ENCODE results near the gene GTF2H4.

GTF2H4 gene

DNA sequence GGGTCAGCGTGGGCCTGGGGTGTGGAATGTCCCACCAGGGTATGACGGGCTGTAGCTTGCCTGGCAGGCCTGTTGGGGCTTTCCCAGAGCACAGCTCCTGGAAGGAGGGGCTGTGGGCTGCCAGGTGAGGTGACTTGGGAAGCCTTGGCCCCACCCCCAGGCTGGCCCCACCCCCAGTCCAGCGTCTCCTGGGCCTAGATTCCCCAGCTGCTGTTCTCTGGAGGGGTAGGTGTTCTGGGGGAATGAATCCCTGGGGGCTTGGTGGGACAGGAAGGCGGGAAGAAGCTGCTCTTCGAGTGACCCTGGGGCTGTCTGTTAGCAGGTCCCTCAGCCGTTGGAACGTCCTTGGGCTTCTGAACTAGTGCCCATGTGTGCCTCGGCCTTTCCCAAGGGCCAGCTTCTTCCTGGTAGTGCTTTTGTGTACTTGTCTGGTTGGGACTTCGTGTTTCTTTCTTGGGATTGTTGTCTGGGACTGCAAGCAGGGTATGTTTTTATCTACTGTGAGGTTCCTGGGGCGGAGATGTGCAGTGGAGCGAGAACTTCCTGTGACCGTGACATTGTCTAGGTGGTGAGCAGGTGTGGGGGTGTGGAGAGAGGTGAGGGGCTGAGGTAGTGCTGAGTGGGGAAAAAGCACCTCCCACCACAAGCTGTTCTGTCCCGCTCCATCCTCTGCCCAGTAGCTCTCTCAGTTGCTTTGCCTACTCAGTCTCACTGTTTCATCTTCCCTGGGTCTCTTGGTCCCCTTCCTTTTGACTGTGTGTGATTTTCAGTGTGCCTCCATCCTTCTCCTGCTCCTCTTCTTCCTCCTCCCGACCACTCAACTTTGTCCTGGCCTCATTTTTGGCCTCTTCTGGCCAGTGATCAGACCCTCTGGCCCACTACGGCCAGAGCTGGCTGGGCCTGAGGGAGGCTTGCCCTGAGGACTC is 25.0 kb upstream of the GTF2H4 start:
- Histone ChIP-seq H2BK5ac (ENCODE audit: low read length) (peak overlapping the region; percentile 93), H3K4me3 (ENCODE audit: low read length in 2 of 2) (peak overlapping the region; percentile 61 to 84), H3K36me3 (replicated peaks in 1 of 2; ENCODE audit: control insufficient read depth in 2 of 2, insufficient read depth in 2 of 2, low read length in 2 of 2) (peaks cover 3 to 23% of the 10 kb centered on the region in 2 donors), H3K4ac (ENCODE audit: low read length) (peak overlapping the region; percentile 81), H2BK120ac (ENCODE audit: low read depth, low read length) (peak overlapping the region; percentile 99), H3K4me1 (ENCODE audit: control insufficient read depth in 2 of 2, insufficient read depth in 1 of 2, low read depth in 1 of 2, low read length in 2 of 2) (peaks cover 40 to 49% of the 10 kb centered on the region in 2 donors), H3K18ac (ENCODE audit: low read length) (peak overlapping the region; percentile 97), H2AFZ (ENCODE audit: low read length) (no peak overlapping the region), H2BK15ac (ENCODE audit: low read length) (peak overlapping the region; percentile 99), H2BK12ac (ENCODE audit: low read length) (peak overlapping the region; percentile 59), H3K79me1 (ENCODE audit: low read depth, low read length) (peaks cover 6% of the 10 kb centered on the region), H4K8ac (ENCODE audit: low read depth, low read length) (no peak overlapping the region), H3K27me3 (ENCODE audit: control insufficient read depth in 3 of 3, insufficient read depth in 3 of 3, low read depth in 1 of 3, low read length in 3 of 3) (no peaks in the 10 kb centered on the region), H3K9ac (ENCODE audit: low read depth, low read length, poor library complexity) (peak overlapping the region; percentile 82), H3K9me3 (replicated peaks in 1 of 2; ENCODE audit: control insufficient read depth in 2 of 2, insufficient read depth in 1 of 2, low read depth in 1 of 2, low read length in 2 of 2) (no peaks in the 10 kb centered on the region), H4K91ac (ENCODE audit: low read depth, low read length, poor library complexity) (peak overlapping the region; percentile 86), H2AK5ac (ENCODE audit: low read depth, low read length) (peak overlapping the region; percentile 90), H3K27ac (replicated peaks; ENCODE audit: low read length) (peak overlapping the region; percentile 99), H3K4me2 (ENCODE audit: insufficient read depth, low read length, poor library complexity, severe bottlenecking) (peak overlapping the region; percentile 92), H3K23ac (ENCODE audit: low read depth, low read length, poor library complexity) (peak overlapping the region; percentile 3), H3K14ac (ENCODE audit: low read length) (peak overlapping the region; percentile 11)
- WGBS, 2 donors (ENCODE audit: extremely low coverage in 2 of 2, insufficient read length in 2 of 2, insufficient replicate concordance in 1 of 2) = no CpG with 5 or more reads among the region's 15 CpGs
- DNase-seq (ENCODE audit: low spot score) = peak; percentile 47

DNA sequence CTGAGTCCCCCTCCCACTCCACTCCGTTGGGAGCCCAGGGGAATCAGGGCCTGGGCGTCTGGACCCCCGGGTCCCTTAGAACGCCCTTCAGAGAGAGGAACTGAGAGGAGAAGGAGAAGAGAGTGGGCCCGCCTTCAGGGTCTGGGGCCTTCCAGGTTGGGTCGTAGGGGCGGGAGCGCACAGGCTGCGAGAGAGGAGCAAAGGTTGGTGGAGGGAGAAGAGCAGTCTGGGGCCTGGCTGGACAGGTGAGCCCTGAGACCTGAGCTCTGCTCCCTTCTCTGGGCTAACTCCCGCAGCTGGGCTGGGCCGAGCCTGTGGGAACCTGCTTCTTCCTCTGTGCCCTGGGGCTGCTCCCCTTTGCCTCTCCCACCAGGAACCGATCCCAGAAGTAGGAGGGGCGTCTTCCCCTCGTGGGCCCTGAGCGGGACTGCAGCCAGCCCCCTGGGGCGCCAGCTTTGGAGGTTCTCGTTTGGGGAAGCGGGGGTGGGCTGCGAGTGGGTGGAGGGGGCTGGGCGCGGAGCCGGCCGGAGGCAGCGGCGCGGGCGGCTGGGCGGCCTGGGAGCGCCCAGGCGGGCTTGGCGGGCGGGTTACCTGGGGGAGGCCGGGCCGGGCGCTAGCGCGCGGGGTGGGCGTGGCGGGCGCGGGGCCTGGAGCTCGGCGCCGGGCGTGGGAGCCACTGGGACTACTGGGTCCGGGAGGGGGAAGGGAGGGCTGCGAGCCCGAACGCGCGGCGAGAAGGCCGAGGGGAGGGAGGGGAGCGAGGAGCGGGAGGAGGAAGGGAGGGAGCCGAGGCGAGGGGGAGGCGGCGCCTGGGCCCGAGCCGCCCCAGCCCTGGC is 24.1 kb upstream of the GTF2H4 start, which contains the start of gene DDR1:
DDR1 (plus strand) TSS at position 835 of the 836 bp plus-strand sequence. CDS start 4,211 bp downstream, outside the sequence.
- peak; percentile 43 for DNase-seq (ENCODE audit: low spot score)
- peak within 1 kb of the TSS; percentile 81 for H3K4ac ChIP-seq (ENCODE audit: low read length)
- peak within 1 kb of the TSS; percentile 94 for H3K18ac ChIP-seq (ENCODE audit: low read length)
- peak within 1 kb of the TSS; percentile 24 for H2BK12ac ChIP-seq (ENCODE audit: low read length)
- peak within 1 kb of the TSS; percentile 99 for H2BK15ac ChIP-seq (ENCODE audit: low read length)
- H2AK5ac ChIP-seq (ENCODE audit: low read depth, low read length) = peak within 1 kb of the TSS; percentile 100
- H2BK5ac ChIP-seq (ENCODE audit: low read length) = peak within 1 kb of the TSS; percentile 93
- peak within 1 kb of the TSS; percentile 99 for H3K27ac ChIP-seq (replicated peaks; ENCODE audit: low read length)
- no peaks in the 10 kb centered on the region for H3K9me3 ChIP-seq (replicated peaks in 1 of 2; ENCODE audit: control insufficient read depth in 2 of 2, insufficient read depth in 1 of 2, low read depth in 1 of 2, low read length in 2 of 2)
- no peaks in the 10 kb centered on the region for H3K27me3 ChIP-seq (ENCODE audit: control insufficient read depth in 3 of 3, insufficient read depth in 3 of 3, low read depth in 1 of 3, low read length in 3 of 3)
- peak within 1 kb of the TSS; percentile 96 for H3K9ac ChIP-seq (ENCODE audit: low read depth, low read length, poor library complexity)
- H2BK120ac ChIP-seq (ENCODE audit: low read depth, low read length) = peak within 1 kb of the TSS; percentile 99
- no CpG with 5 or more reads among the region's 62 CpGs for WGBS, 2 donors (ENCODE audit: extremely low coverage in 2 of 2, insufficient read length in 2 of 2, insufficient replicate concordance in 1 of 2)
- peak within 1 kb of the TSS; percentile 99 for H3K14ac ChIP-seq (ENCODE audit: low read length)
- peaks cover 37 to 46% of the 10 kb centered on the region in 2 donors for H3K4me1 ChIP-seq (ENCODE audit: control insufficient read depth in 2 of 2, insufficient read depth in 1 of 2, low read depth in 1 of 2, low read length in 2 of 2)
- H3K4me3 ChIP-seq (ENCODE audit: low read length in 2 of 2) = peak within 1 kb of the TSS; percentile 61 to 80
- no peak within 1 kb of the TSS for H4K8ac ChIP-seq (ENCODE audit: low read depth, low read length)
- peaks cover 6 to 32% of the 10 kb centered on the region in 2 donors for H3K36me3 ChIP-seq (replicated peaks in 1 of 2; ENCODE audit: control insufficient read depth in 2 of 2, insufficient read depth in 2 of 2, low read length in 2 of 2)
- peak within 1 kb of the TSS; percentile 94 for H4K91ac ChIP-seq (ENCODE audit: low read depth, low read length, poor library complexity)
- peak within 1 kb of the TSS; percentile 92 for H3K4me2 ChIP-seq (ENCODE audit: insufficient read depth, low read length, poor library complexity, severe bottlenecking)
- no peak within 1 kb of the TSS for H2AFZ ChIP-seq (ENCODE audit: low read length)
- H3K23ac ChIP-seq (ENCODE audit: low read depth, low read length, poor library complexity) = peak within 1 kb of the TSS; percentile 94
- peaks cover 9% of the 10 kb centered on the region for H3K79me1 ChIP-seq (ENCODE audit: low read depth, low read length)

DNA sequence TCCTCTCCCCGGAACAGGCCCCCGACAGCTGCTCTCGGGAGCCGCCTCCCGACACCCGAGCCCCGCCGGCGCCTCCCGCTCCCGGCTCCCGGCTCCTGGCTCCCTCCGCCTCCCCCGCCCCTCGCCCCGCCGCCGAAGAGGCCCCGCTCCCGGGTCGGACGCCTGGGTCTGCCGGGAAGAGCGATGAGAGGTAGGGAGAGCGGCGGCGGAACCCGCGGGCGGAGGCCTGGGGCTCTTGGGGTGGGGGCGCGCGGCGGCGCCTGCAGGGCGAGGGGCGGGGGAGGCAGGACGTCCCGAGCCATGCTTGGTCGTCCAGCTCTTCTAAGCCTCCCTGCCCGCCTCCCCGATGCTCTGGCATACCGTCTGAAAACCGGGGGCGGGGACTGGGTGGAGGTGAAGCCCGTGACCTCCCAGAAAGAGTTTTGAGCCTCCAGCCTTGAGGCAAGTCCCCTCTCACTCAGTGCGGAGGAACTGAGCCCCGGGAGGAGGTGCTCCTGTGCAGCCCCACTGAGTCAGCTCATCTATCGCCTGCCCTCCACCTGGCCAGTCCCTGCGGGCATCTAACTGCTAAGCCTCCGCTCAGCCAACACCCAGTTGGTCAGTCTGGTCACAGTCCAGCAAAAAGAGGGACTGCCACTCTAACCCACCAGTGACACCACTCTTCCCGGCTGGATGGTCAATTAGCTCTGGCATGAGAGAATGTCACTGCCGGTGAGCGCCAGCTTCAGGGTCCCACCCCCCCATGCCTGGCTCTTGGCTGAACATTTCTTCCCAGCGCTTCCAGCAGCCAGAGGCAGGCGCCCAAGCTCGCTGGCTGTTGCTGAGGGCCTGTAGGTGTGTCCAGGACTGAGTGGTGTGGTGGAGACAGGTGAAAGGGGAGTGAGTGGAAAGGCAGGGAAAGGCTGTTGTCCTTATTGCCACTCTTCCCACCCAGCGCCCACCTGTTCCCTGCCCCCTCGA is 23.2 kb upstream of the GTF2H4 start:
- H3K4ac ChIP-seq (ENCODE audit: low read length) = peak overlapping the region; percentile 56
- H3K4me2 ChIP-seq (ENCODE audit: insufficient read depth, low read length, poor library complexity, severe bottlenecking) = peak overlapping the region; percentile 92
- H2BK5ac ChIP-seq (ENCODE audit: low read length) = peak overlapping the region; percentile 93
- peak overlapping the region; percentile 90 for H2BK15ac ChIP-seq (ENCODE audit: low read length)
- H2BK120ac ChIP-seq (ENCODE audit: low read depth, low read length) = peak overlapping the region; percentile 44
- H2AFZ ChIP-seq (ENCODE audit: low read length) = no peak overlapping the region
- peaks cover 13 to 41% of the 10 kb centered on the region in 2 donors for H3K36me3 ChIP-seq (replicated peaks in 1 of 2; ENCODE audit: control insufficient read depth in 2 of 2, insufficient read depth in 2 of 2, low read length in 2 of 2)
- H3K9me3 ChIP-seq (replicated peaks in 1 of 2; ENCODE audit: control insufficient read depth in 2 of 2, insufficient read depth in 1 of 2, low read depth in 1 of 2, low read length in 2 of 2) = no peaks in the 10 kb centered on the region
- no CpG with 5 or more reads among the region's 59 CpGs for WGBS, 2 donors (ENCODE audit: extremely low coverage in 2 of 2, insufficient read length in 2 of 2, insufficient replicate concordance in 1 of 2)
- peak; percentile 44 for DNase-seq (ENCODE audit: low spot score)
- H2BK12ac ChIP-seq (ENCODE audit: low read length) = peak overlapping the region; percentile 24
- H3K79me1 ChIP-seq (ENCODE audit: low read depth, low read length) = peaks cover 13% of the 10 kb centered on the region
- peak overlapping the region; percentile 94 for H3K18ac ChIP-seq (ENCODE audit: low read length)
- H3K23ac ChIP-seq (ENCODE audit: low read depth, low read length, poor library complexity) = peak overlapping the region; percentile 94
- H4K91ac ChIP-seq (ENCODE audit: low read depth, low read length, poor library complexity) = peak overlapping the region; percentile 94
- H3K9ac ChIP-seq (ENCODE audit: low read depth, low read length, poor library complexity) = peak overlapping the region; percentile 96
- peak overlapping the region; percentile 99 for H3K14ac ChIP-seq (ENCODE audit: low read length)
- H3K27ac ChIP-seq (replicated peaks; ENCODE audit: low read length) = peak overlapping the region; percentile 99
- peaks cover 37 to 43% of the 10 kb centered on the region in 2 donors for H3K4me1 ChIP-seq (ENCODE audit: control insufficient read depth in 2 of 2, insufficient read depth in 1 of 2, low read depth in 1 of 2, low read length in 2 of 2)
- no peaks in the 10 kb centered on the region for H3K27me3 ChIP-seq (ENCODE audit: control insufficient read depth in 3 of 3, insufficient read depth in 3 of 3, low read depth in 1 of 3, low read length in 3 of 3)
- no peak overlapping the region for H4K8ac ChIP-seq (ENCODE audit: low read depth, low read length)
- peak overlapping the region; percentile 61 to 80 for H3K4me3 ChIP-seq (ENCODE audit: low read length in 2 of 2)
- H2AK5ac ChIP-seq (ENCODE audit: low read depth, low read length) = peak overlapping the region; percentile 100
